GM18502 (cell line): ENCODE results near the gene CCDC112.

Experiments
- ATAC-seq: cut with Tn5 transposase; IDR thresholded peaks from one replicate; pipeline ENCODE4 v1.9.1; 2021; ENCODE audit warnings: mild to moderate bottlenecking; ENCODE audit not compliant: unreplicated experiment, poor library complexity

Gene CCDC112

GRCh38 chr5:115319007-115319406, 22.6 kb upstream of the CCDC112 start:
- no peak for ATAC-seq

GRCh38 chr5:115317736-115318135, 21.3 kb upstream of the CCDC112 start:
- no peak for ATAC-seq

GRCh38 chr5:115317320-115317719, 20.9 kb upstream of the CCDC112 start:
- ATAC-seq, result no peak

GRCh38 chr5:115313632-115314031, 17.2 kb upstream of the CCDC112 start:
- no peak for ATAC-seq

GRCh38 chr5:115313052-115313451, 16.6 kb upstream of the CCDC112 start:
- ATAC-seq, result no peak

- peak; percentile 72 for ATAC-seq
Measured at GRCh38 chr5:115309751-115310370, 13.4 kb upstream of the CCDC112 start.

GRCh38 chr5:115308815-115309214, 12.4 kb upstream of the CCDC112 start:
- no peak for ATAC-seq

GRCh38 chr5:115306011-115306536, 9.6 kb upstream of the CCDC112 start:
- ATAC-seq, result no peak

- no peak for ATAC-seq
Measured at GRCh38 chr5:115304496-115304895, 8.0 kb upstream of the CCDC112 start.

GRCh38 chr5:115298811-115299210, 2.4 kb upstream of the CCDC112 start:
- no peak for ATAC-seq

GRCh38 chr5:115297031-115297430, 577 bp upstream of the CCDC112 start:
- ATAC-seq, result no peak

GRCh38 chr5:115295777-115296123, 704 bp downstream of the CCDC112 start:
- peak; percentile 32 for ATAC-seq

GRCh38 chr5:115291397-115291796, 5.1 kb downstream of the CCDC112 start:
- no peak for ATAC-seq

GRCh38 chr5:115289104-115289503, 7.3 kb downstream of the CCDC112 start:
- no peak for ATAC-seq

GRCh38 chr5:115284021-115284420, 12.4 kb downstream of the CCDC112 start:
- no peak for ATAC-seq

GRCh38 chr5:115282131-115282530, 14.3 kb downstream of the CCDC112 start:
- no peak for ATAC-seq

- no peak for ATAC-seq
Measured at GRCh38 chr5:115274584-115274983, 21.9 kb downstream of the CCDC112 start.

- ATAC-seq, result no peak
Measured at GRCh38 chr5:115272297-115272958, 24.0 kb downstream of the CCDC112 start.

GRCh38 chr5:115271295-115272050, 25.0 kb downstream of the CCDC112 start:
- no peak for ATAC-seq

GRCh38 chr5:115267617-115268016, 28.8 kb downstream of the CCDC112 start:
- no peak for ATAC-seq

GRCh38 chr5:115265220-115265619, 31.2 kb downstream of the CCDC112 start:
- no peak for ATAC-seq
